Anterior cingulate cortex (tissue), 58 donors: Measurements from ENCODE around the gene GPR137B.

Experiments
- DNase-seq, 58 donors: peaks; one replicate each; lab custom pipeline; 2025; lab: John Stamatoyannopoulos, UW

Gene GPR137B, protein sequence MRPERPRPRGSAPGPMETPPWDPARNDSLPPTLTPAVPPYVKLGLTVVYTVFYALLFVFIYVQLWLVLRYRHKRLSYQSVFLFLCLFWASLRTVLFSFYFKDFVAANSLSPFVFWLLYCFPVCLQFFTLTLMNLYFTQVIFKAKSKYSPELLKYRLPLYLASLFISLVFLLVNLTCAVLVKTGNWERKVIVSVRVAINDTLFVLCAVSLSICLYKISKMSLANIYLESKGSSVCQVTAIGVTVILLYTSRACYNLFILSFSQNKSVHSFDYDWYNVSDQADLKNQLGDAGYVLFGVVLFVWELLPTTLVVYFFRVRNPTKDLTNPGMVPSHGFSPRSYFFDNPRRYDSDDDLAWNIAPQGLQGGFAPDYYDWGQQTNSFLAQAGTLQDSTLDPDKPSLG

GRCh38 chr1:236142253-236143103, at the start of gene GPR137B:
Gene GPR137B (plus strand): TSS chr1:236142539. CDS start chr1:236142623, 84 bp downstream.
- DNase-seq: peak in 52 of 58 donors; percentile 15 to 83 (median 64)

DNA sequence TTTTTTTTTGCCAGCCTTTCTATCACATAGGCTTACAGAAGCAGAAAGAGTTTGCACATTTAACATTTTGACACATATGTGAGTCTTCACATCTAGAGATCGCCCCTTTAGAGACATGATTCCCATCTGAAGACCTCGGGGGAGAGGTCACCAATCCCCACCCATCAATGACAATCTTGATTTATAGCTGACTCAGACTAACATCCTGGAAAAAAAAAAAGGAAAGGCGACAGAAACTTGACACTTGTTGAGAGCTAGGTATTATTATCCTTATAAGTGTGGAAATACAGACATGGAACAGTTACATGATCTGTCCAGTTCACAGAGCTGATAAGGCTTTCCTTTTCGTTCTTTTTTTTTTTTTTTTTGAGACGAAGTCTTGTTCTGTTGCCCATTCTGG, 49.4 kb upstream of the GPR137B start:
- DNase-seq: no peak

GRCh38 chr1:236095705-236096520, 46.4 kb upstream of the GPR137B start:
- no peak for DNase-seq

- peak in 40 of 58 donors; percentile 1 to 89 (median 42) for DNase-seq
Observed at GRCh38 chr1:236096660-236097482, 45.5 kb upstream of the GPR137B start.

DNA sequence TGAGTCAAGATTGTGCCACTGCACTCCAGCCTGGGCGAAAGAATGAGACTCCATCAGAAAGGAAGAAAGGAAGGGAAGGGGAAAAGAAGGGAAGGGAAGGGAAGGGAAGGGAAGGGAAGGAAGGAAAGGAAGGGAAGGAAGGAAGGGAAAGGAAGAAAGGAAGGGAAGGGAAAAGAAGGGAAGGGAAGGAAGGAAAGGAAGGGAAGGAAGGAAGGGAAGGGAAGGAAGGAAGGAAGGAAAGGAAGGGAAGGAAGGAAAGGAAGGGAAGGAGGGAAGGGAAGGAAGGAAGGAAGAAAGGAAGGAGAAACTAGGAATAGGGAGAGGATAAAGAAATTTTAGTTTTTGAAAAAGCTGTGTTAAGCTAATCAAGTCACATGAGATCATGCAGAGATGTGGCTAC, 44.1 kb upstream of the GPR137B start:
- DNase-seq: no peak

- no peak for DNase-seq
Observed at GRCh38 chr1:236099355-236099974, 42.9 kb upstream of the GPR137B start.

DNA sequence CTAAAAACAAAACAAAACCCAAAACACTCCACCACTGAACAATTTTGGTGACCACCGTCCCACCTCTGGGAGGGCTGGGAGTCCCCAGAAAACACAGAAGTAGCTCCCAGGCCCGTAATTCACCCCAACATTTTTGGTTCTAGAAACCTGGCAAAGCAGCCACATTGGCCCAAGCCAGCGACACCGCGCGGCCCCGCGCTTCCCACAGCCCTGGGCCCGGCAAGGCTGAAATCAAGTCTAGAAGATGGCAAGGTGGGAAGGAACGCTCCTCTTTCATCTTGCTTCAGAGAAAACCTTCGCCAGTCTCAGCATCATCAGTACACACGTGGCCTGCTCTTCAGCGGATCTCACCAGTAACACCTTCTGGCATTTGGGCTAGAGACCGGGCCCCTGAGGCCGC, 41.5 kb upstream of the GPR137B start:
- DNase-seq: no peak

- no peak for DNase-seq
Observed at GRCh38 chr1:236101233-236102200, 40.8 kb upstream of the GPR137B start.

GRCh38 chr1:236102611-236103010, 39.7 kb upstream of the GPR137B start:
- DNase-seq: no peak

GRCh38 chr1:236103059-236103458, 39.3 kb upstream of the GPR137B start:
- no peak for DNase-seq

GRCh38 chr1:236103646-236104218, 38.6 kb upstream of the GPR137B start:
- DNase-seq: peak in 36 of 58 donors; percentile 2 to 60 (median 24)

- no peak for DNase-seq
Observed at GRCh38 chr1:236107121-236107907, 35.0 kb upstream of the GPR137B start.

DNA sequence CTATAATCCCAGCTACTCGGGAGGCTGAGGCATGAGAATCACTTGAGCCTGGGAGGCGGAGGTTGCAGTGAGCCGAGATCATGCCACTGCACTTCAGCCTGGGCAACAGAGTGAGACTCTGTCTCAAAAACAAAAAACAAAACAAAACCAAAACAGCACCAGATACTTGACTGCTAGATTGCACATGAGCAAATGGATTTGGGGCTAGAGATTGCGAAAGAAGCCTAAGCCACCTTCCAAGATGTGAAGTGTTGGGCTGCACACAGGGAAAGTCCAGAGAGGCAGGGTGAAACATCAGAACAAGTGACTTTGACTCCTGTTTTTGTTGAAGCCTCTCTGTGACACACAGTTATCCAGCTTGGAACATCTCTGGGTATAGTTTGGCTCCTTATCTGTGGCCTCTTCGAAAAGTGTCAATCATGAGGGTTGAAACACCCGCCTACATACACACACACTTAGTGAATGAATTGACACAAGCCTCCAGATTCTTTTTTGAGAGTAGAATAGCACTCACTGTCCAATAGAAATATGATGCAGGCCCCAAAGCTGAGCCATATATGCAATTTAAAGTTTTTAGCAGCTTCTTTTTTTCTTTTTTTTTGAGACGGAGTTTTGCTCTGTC, 34.2 kb upstream of the GPR137B start:
- DNase-seq: no peak

DNA sequence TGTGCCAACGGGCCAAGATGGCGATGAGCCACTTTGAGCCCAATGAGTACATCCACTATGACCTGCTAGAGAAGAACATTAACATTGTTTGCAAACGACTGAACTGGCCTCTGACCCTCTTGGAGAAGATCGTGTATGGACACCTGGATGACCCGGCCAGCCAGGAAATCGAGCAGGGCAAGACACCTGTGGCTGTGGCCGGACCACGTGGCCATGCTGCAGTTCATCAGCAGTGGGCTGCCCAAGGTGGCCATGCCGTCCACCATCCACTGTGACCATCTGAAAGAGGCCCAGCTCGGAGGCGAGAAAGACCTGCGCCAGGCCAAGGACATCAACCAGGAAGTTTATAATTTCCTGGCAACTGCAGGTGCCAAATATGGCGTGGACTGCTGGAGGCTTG, 32.2 kb upstream of the GPR137B start:
- no peak for DNase-seq

- no peak for DNase-seq
Observed at GRCh38 chr1:236111527-236112331, 30.6 kb upstream of the GPR137B start.

DNA sequence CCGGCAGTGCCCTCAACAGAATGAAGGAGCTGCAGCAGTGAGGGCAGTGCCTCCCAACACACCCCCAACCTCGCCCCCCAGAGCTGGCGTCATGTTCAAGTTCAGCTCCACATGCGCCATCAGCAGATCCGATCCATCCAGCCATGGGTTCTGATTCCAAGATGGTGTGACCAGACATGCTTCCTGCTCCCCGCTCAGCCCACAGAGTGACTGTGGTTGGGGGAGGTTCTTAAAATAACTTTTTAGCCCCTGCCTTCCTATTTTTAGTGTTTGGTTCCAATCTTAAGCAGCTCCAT, 30.1 kb upstream of the GPR137B start:
- no peak for DNase-seq
